ENCODE data around the gene DOCK2.

The DOCK2 gene

GRCh38 chr5:170075696-170076095, 438.6 kb downstream of the DOCK2 start:
- Histone ChIP-seq H3K4me1 (no peaks in the 10 kb centered on the region), H3K36me3 (no peaks in the 10 kb centered on the region), H3K9me3 (no peaks in the 10 kb centered on the region), H3K27ac (no peak overlapping the region), H3K27me3 (no peaks in the 10 kb centered on the region), H3K4me3 (no peak overlapping the region)
- intact Hi-C loops (cut with DNase I; ENCODE audit: low total_unique reads), result no loop called here
- DNase-seq, result no peak
- TF ChIP-seq CTCF (IDR thresholded peaks at IDR 0.05), result no peak

GRCh38 chr5:170076211-170076610, 439.1 kb downstream of the DOCK2 start:
- no peaks in the 10 kb centered on the region for H3K36me3 ChIP-seq
- no peaks in the 10 kb centered on the region for H3K9me3 ChIP-seq
- intact Hi-C loops (cut with DNase I; ENCODE audit: low total_unique reads), result no loop called here
- H3K27me3 ChIP-seq, result no peaks in the 10 kb centered on the region
- DNase-seq, result no peak
- H3K4me3 ChIP-seq, result no peak overlapping the region
- H3K27ac ChIP-seq, result no peak overlapping the region
- no peak for TF ChIP-seq CTCF (IDR thresholded peaks at IDR 0.05)
- H3K4me1 ChIP-seq, result no peaks in the 10 kb centered on the region

- DNase-seq, result no peak
- no peaks in the 10 kb centered on the region for H3K4me1 ChIP-seq
- no peak overlapping the region for H3K27ac ChIP-seq
- H3K36me3 ChIP-seq, result no peaks in the 10 kb centered on the region
- no peak overlapping the region for H3K4me3 ChIP-seq
- intact Hi-C loops (cut with DNase I; ENCODE audit: low total_unique reads), result no loop called here
- no peak for TF ChIP-seq CTCF (IDR thresholded peaks at IDR 0.05)
- H3K9me3 ChIP-seq, result no peaks in the 10 kb centered on the region
- no peaks in the 10 kb centered on the region for H3K27me3 ChIP-seq
Measured at GRCh38 chr5:170076739-170077138, 439.7 kb downstream of the DOCK2 start.

- H3K4me1 ChIP-seq, result no peaks in the 10 kb centered on the region
- DNase-seq, result no peak
- no peaks in the 10 kb centered on the region for H3K36me3 ChIP-seq
- intact Hi-C loops (cut with DNase I; ENCODE audit: low total_unique reads), result no loop called here
- no peak overlapping the region for H3K4me3 ChIP-seq
- no peaks in the 10 kb centered on the region for H3K27me3 ChIP-seq
- TF ChIP-seq CTCF (IDR thresholded peaks at IDR 0.05), result no peak
- H3K27ac ChIP-seq, result no peak overlapping the region
- H3K9me3 ChIP-seq, result no peaks in the 10 kb centered on the region
Measured at GRCh38 chr5:170077526-170077925, 440.5 kb downstream of the DOCK2 start.

GRCh38 chr5:170078458-170078857, 441.4 kb downstream of the DOCK2 start:
- intact Hi-C loops (cut with DNase I; ENCODE audit: low total_unique reads), result no loop called here
- Histone ChIP-seq H3K4me3 (no peak overlapping the region), H3K27me3 (no peaks in the 10 kb centered on the region), H3K9me3 (no peaks in the 10 kb centered on the region), H3K27ac (no peak overlapping the region), H3K4me1 (no peaks in the 10 kb centered on the region), H3K36me3 (no peaks in the 10 kb centered on the region)
- no peak for DNase-seq
- TF ChIP-seq CTCF (IDR thresholded peaks at IDR 0.05), result no peak

- H3K4me1 ChIP-seq, result no peaks in the 10 kb centered on the region
- no peak for DNase-seq
- TF ChIP-seq CTCF (IDR thresholded peaks at IDR 0.05), result no peak
- no peak overlapping the region for H3K27ac ChIP-seq
- peaks cover 0 to under 1% of the 10 kb centered on the region in 2 donors for H3K27me3 ChIP-seq
- H3K36me3 ChIP-seq, result no peaks in the 10 kb centered on the region
- intact Hi-C loops (cut with DNase I; ENCODE audit: low total_unique reads), result no loop called here
- H3K9me3 ChIP-seq, result no peaks in the 10 kb centered on the region
- H3K4me3 ChIP-seq, result no peak overlapping the region
Measured at GRCh38 chr5:170078931-170079330, 441.9 kb downstream of the DOCK2 start.

All from tibial artery (tissue), 4 donors.